HepG2 (cell line): Measurements from ENCODE around the gene HEXD. TPM values are rescaled to one million over a fixed set of nuclear protein-coding genes. Genes with fewer than 3 reads are reported as not detected.

Experiments used
- AGO1 ChIP-seq: fragments of 200-400 bp; formaldehyde crosslinking; IDR thresholded peaks from 2 replicates; pipeline ENCODE4 v1.6.1; 2017; ENCODE audit warnings: mild to moderate bottlenecking, low read depth, low read length, moderate library complexity; ENCODE audit not compliant: poor library complexity, severe bottlenecking
- CREB1 ChIP-seq, 2 experiments: fragments of 450-650 bp in 1 of 2; IDR thresholded peaks; 2 replicates each; pipeline ENCODE4 v1.6.1; 2016 to 2017; ENCODE audit warnings: control low read depth in 1 of 2, mild to moderate bottlenecking in 1 of 2, missing compliant biosample characterization in 1 of 2, missing genetic modification characterization in 1 of 2
- DPF2 ChIP-seq: sonication (generic); formaldehyde crosslinking; IDR thresholded peaks from 2 replicates; pipeline ENCODE4 v1.4.0; 2020; ENCODE audit warnings: mild to moderate bottlenecking, low read depth, missing genetic modification reagents, borderline replicate concordance
- HIVEP1 ChIP-seq: sonication (generic); formaldehyde crosslinking; IDR thresholded peaks from 2 replicates; pipeline ENCODE4 v1.4.0; 2020; ENCODE audit warnings: mild to moderate bottlenecking, missing genetic modification reagents
- KDM4B ChIP-seq: sonication (generic); formaldehyde crosslinking; IDR thresholded peaks from 2 replicates; pipeline ENCODE4 v1.4.0; 2020; ENCODE audit warnings: missing genetic modification reagents
- NFKBIZ ChIP-seq: IDR thresholded peaks from 2 replicates; pipeline ENCODE4 v1.6.1; 2018; ENCODE audit warnings: missing genetic modification reagents, missing compliant biosample characterization
- SNAPC2 ChIP-seq: sonication (generic); formaldehyde crosslinking; IDR thresholded peaks from 2 replicates; pipeline ENCODE4 v1.8.1; 2022; ENCODE audit warnings: mild to moderate bottlenecking, missing genetic modification reagents
- TCF12 ChIP-seq, 2 experiments: fragments of 450-650 bp in 1 of 2; sonication (generic) in 1 of 2; formaldehyde crosslinking in 1 of 2; IDR thresholded peaks; 2 replicates each; pipeline versions ENCODE4 v1.6.1 to v1.8.0; 2017 to 2022; ENCODE audit warnings: antibody characterized with exemption in 1 of 2, mild to moderate bottlenecking in 1 of 2, missing genetic modification reagents in 1 of 2, moderate library complexity in 1 of 2
- TMF1 ChIP-seq: sonication (generic); formaldehyde crosslinking; IDR thresholded peaks from 2 replicates; pipeline ENCODE4 v1.8.1; 2022; ENCODE audit warnings: low read depth, missing genetic modification reagents
- ZFP41 ChIP-seq: sonication (generic); formaldehyde crosslinking; IDR thresholded peaks from 2 replicates; pipeline ENCODE4 v1.4.0; 2020; ENCODE audit warnings: mild to moderate bottlenecking, missing genetic modification reagents, borderline replicate concordance
- ZMYM2 ChIP-seq: sonication (generic); formaldehyde crosslinking; IDR thresholded peaks from 2 replicates; pipeline ENCODE4 v1.8.0; 2022; ENCODE audit warnings: mild to moderate bottlenecking, missing genetic modification reagents
- ZNF329 ChIP-seq: sonication (generic); formaldehyde crosslinking; IDR thresholded peaks from 2 replicates; pipeline ENCODE4 v1.9.0; 2021; ENCODE audit warnings: low read depth, mild to moderate bottlenecking, missing genetic modification reagents
- ZNF678 ChIP-seq: sonication (generic); formaldehyde crosslinking; IDR thresholded peaks from 2 replicates; pipeline ENCODE4 v1.4.0; 2020; ENCODE audit warnings: mild to moderate bottlenecking, missing genetic modification reagents
- ZNF777 ChIP-seq: sonication (generic); formaldehyde crosslinking; IDR thresholded peaks from 2 replicates; pipeline ENCODE4 v1.4.0; 2020; ENCODE audit warnings: missing genetic modification reagents
- ZNF782 ChIP-seq: sonication (generic); formaldehyde crosslinking; IDR thresholded peaks from 2 replicates; pipeline ENCODE4 v1.4.0; 2020; ENCODE audit warnings: missing genetic modification reagents, mild to moderate bottlenecking, borderline replicate concordance
- polyA plus RNA-seq, 8 experiments: library from polyadenylated mRNA; depleted of rRNA in 3 of 8; stranded (reverse) in 7 of 8; unstranded in 1 of 8; fragments of >200 nt; fragmentation: Illumina TruSeq in 4 of 8; extraction: Trizol in 4 of 8; gene quantifications; 2 replicates each; pipeline versions ENCODE4 v1.2.1 to v1.2.3, GENCODE V29; 2011 to 2016; ENCODE audit warnings: low read depth in 4 of 8, missing spikeins in 1 of 8, mixed read lengths in 1 of 8; ENCODE audit not compliant: insufficient read depth in 1 of 8
- total RNA-seq, 5 experiments: library from RNA; depleted of rRNA; stranded (reverse); fragments of >200 nt; fragmentation: Illumina TruSeq; extraction: Trizol; gene quantifications; 2 replicates each; pipeline ENCODE4 v1.2.3, GENCODE V29; 2016; ENCODE audit warnings: low read depth in 1 of 5
- TF ChIP-seq, protein P1 (sequence below): sonication (generic); formaldehyde crosslinking; IDR thresholded peaks from 2 replicates; pipeline ENCODE4 v1.8.0; 2022; ENCODE audit warnings: missing genetic modification reagents, mild to moderate bottlenecking, inconsistent platforms, borderline replicate concordance
- TF ChIP-seq, protein P2 (sequence below), 2 experiments: sonication (generic) in 1 of 2; formaldehyde crosslinking in 1 of 2; IDR thresholded peaks; 2 replicates each; pipeline versions ENCODE4 v1.4.0 to v1.6.1; 2016 to 2020; ENCODE audit warnings: borderline replicate concordance in 1 of 2, low read depth in 1 of 2, mild to moderate bottlenecking in 1 of 2, missing genetic modification reagents in 1 of 2
- TF ChIP-seq, protein P3 (sequence below), 2 experiments: sonication (generic) in 1 of 2; formaldehyde crosslinking in 1 of 2; IDR thresholded peaks; 2 replicates each; pipeline versions ENCODE4 v1.5.1 to v1.6.1; 2011 to 2020; ENCODE audit warnings: borderline replicate concordance in 1 of 2, low read depth in 1 of 2, low read length in 1 of 2, mild to moderate bottlenecking in 1 of 2, missing genetic modification reagents in 1 of 2, moderate library complexity in 1 of 2

Gene HEXD
- total and polyA plus RNA-seq, 2 of the 13 experiments (the other 11 are each of a cell fraction or from before 2014, with no cell fraction given) = 22.3 to 41.8 TPM

DNA sequence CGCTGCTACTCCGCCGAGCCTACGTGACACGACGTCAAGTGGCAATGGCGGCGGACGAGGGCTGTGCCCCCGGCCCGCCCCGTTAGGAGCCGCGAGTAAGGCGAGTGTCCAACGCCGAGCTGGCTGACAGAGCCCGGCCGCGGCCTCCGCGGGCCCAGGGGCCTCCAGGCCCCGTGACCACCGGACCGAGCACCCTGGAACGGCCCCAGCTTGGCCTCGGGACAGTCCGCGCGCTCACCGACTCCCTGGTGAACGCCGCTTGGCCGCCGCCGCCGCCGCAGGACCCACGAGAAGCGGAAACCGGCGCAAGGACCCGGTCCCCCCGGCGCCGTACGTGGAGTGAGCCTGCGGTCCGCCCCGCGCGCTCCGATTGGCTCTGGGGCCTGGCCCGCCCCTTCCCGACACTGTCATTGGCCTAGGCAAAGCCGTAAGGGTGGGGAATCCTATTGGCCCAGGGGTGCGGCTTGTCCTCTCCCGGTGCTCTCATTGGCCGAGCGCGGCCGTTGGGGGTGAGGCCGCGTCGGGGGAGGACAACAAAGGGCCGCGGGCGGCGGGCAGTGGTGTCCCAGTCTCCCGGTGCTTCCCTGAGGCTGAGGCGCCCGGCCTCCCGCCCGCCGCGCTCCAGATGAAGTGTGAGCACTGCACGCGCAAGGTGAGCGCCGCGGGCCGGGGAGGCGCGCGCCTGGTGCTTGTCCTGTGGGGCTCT, 40.2 kb downstream of the HEXD start, which contains the start of gene NARF (continued):
- TF ChIP-seq ZMYM2 (CRISPR knock-in tag) = peak; percentile 71; the same call in 1 of the 2 replicates
- peak; percentile 81 for TF ChIP-seq CREB1 (IDR thresholded peaks at IDR 0.05)
- TF ChIP-seq CREB1 (CRISPR knock-in tag; IDR thresholded peaks at IDR 0.05) = no peak
- TF ChIP-seq, protein P1, sequence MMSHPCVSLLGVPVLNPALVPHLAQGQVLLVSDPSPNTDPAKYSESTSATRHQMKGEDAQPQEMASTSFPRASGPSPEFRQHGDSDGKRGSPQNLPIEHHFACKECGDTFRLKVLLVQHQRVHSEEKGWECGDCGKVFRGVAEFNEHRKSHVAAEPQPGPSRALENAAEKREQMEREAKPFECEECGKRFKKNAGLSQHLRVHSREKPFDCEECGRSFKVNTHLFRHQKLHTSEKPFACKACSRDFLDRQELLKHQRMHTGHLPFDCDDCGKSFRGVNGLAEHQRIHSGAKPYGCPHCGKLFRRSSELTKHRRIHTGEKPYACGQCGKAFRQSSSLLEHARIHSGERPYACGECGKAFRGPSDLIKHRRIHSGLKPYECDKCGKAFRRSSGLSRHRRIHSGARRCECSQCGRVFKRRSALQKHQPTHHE (CRISPR knock-in tag) = peak; percentile 99; the same call in 1 of the 2 replicates
- TF ChIP-seq NFKBIZ (CRISPR knock-in tag) = no peak
- TF ChIP-seq ZNF782 = peak; percentile 95; the same call in 1 of the 2 replicates
- TF ChIP-seq DPF2 (CRISPR knock-in tag) = no peak
- TF ChIP-seq KDM4B = no peak; the same call in 1 of the 2 replicates
- TF ChIP-seq ZNF678 (CRISPR knock-in tag) = peak; percentile 93
- peak; percentile 71 for TF ChIP-seq HIVEP1 (CRISPR knock-in tag)
- TF ChIP-seq, protein P2, sequence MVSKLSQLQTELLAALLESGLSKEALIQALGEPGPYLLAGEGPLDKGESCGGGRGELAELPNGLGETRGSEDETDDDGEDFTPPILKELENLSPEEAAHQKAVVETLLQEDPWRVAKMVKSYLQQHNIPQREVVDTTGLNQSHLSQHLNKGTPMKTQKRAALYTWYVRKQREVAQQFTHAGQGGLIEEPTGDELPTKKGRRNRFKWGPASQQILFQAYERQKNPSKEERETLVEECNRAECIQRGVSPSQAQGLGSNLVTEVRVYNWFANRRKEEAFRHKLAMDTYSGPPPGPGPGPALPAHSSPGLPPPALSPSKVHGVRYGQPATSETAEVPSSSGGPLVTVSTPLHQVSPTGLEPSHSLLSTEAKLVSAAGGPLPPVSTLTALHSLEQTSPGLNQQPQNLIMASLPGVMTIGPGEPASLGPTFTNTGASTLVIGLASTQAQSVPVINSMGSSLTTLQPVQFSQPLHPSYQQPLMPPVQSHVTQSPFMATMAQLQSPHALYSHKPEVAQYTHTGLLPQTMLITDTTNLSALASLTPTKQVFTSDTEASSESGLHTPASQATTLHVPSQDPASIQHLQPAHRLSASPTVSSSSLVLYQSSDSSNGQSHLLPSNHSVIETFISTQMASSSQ (IDR thresholded peaks at IDR 0.05; ENCODE audit: low read depth) = no peak
- TF ChIP-seq, protein P2 (CRISPR knock-in tag; IDR thresholded peaks at IDR 0.05; ENCODE audit: borderline replicate concordance) = peak; percentile 89
- TF ChIP-seq ZFP41 (CRISPR knock-in tag) = peak; percentile 89
- TF ChIP-seq TCF12 (IDR thresholded peaks at IDR 0.05) = no peak
- TF ChIP-seq TCF12 (CRISPR knock-in tag; IDR thresholded peaks at IDR 0.05) = peak; percentile 76; the same call in 1 of the 2 replicates
- TF ChIP-seq ZNF329 (CRISPR knock-in tag) = peak; percentile 63
- TF ChIP-seq, protein P3, sequence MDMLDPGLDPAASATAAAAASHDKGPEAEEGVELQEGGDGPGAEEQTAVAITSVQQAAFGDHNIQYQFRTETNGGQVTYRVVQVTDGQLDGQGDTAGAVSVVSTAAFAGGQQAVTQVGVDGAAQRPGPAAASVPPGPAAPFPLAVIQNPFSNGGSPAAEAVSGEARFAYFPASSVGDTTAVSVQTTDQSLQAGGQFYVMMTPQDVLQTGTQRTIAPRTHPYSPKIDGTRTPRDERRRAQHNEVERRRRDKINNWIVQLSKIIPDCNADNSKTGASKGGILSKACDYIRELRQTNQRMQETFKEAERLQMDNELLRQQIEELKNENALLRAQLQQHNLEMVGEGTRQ (IDR thresholded peaks at IDR 0.05; ENCODE audit: low read depth, low read length) = no peak
- TF ChIP-seq, protein P3 (CRISPR knock-in tag; IDR thresholded peaks at IDR 0.05; ENCODE audit: borderline replicate concordance) = peak; percentile 80
- peak; percentile 95 for TF ChIP-seq TMF1
- no peak; the same call in 1 of the 2 replicates for TF ChIP-seq SNAPC2 (CRISPR knock-in tag)
- TF ChIP-seq ZNF777 = 0 out of 2 replicates have a peak, but pooled peaks have one; percentile 5
- TF ChIP-seq AGO1 = no peak
